Calu3 (cell line): ENCODE results near the gene SLIT3. TPM values are rescaled to one million over a fixed set of nuclear protein-coding genes. Genes with fewer than 3 reads are reported as not detected.

ENCODE experiments used
- BruUV-seq: library from RNA; stranded (reverse); fragments of 400-500 nt; replicated peaks from 2 replicates; lab custom pipeline; 2021; lab: Mats Ljungman, UMichigan
- CTCF ChIA-PET: fragments of 300-600 bp; sonication (Branson Sonifier 250); formaldehyde crosslinking; loops from one replicate; lab custom pipeline; 2022; ENCODE audit warnings: antibody characterized with exemption; lab: Charles Lee
- DNase-seq: peaks from one replicate; pipeline ENCODE4 v3.0.0; 2022
- H3K27ac Mint-ChIP-seq: one replicate; pipeline ENCODE4 v1.8.0; 2022; ENCODE audit warnings: mixed read lengths; ENCODE audit not compliant: unreplicated experiment
- H3K27me3 Mint-ChIP-seq: one replicate; pipeline ENCODE4 v1.8.0; 2022; ENCODE audit warnings: mixed read lengths; ENCODE audit not compliant: unreplicated experiment
- H3K36me3 Mint-ChIP-seq: one replicate; pipeline ENCODE4 v1.8.0; 2022; ENCODE audit warnings: mild to moderate bottlenecking, moderate library complexity, mixed read lengths; ENCODE audit not compliant: insufficient read depth, unreplicated experiment
- H3K4me1 Mint-ChIP-seq: one replicate; pipeline ENCODE4 v1.8.0; 2022; ENCODE audit warnings: mild to moderate bottlenecking, low read depth, mixed read lengths; ENCODE audit not compliant: unreplicated experiment
- H3K4me3 Mint-ChIP-seq: one replicate; pipeline ENCODE4 v1.8.0; 2022; ENCODE audit warnings: mild to moderate bottlenecking, low read depth, moderate library complexity, mixed read lengths; ENCODE audit not compliant: unreplicated experiment
- H3K9me3 Mint-ChIP-seq: one replicate; pipeline ENCODE4 v1.8.0; 2022; ENCODE audit warnings: low read depth, mixed read lengths; ENCODE audit not compliant: unreplicated experiment
- intact Hi-C: fragments of 100-400 bp; cut with micrococcal nuclease; formaldehyde crosslinking; loops from one replicate; pipeline ENCODE4 v1.10.0; 2022; ENCODE audit not compliant: unreplicated experiment
- total RNA-seq: library from RNA; stranded (reverse); gene quantifications from 2 replicates; pipeline ENCODE4 v1.2.3, GENCODE V29; 2022
- TF ChIP-seq, protein P1 (sequence below): fragments of 200-600 bp; IDR thresholded peaks from one replicate; pipeline ENCODE4 v1.8.0; 2022; ENCODE audit warnings: antibody characterized with exemption; ENCODE audit not compliant: unreplicated experiment

Gene SLIT3
- total RNA-seq, 1 experiment from 2014 or later = not detected

DNA sequence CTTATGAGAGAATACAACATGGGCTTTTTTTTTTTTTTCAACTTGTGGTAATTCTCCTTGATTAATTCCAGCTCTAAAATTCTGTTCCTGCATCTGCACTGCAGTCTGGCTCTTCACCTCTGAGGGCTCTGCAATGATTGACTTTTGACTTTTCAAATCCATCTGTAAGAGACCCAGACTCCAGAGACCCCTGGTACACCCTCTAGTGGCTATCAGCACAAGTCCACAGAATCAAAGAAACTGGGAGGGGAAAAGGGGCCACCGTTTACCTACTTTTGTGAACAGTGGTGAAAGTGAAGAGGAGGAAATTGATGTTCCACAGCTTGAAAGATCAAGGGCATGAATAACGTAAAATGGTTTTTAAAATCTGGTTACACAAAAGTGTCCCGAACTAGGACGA, 151.6 kb downstream of the SLIT3 start:
- no peak for DNase-seq
- BruUV-seq = no TSS peak
- Mint-ChIP-seq H3K4me3 (no peak overlapping the region), H3K27me3 (peaks cover 33% of the 10 kb centered on the region), H3K4me1 (no peaks in the 10 kb centered on the region), H3K9me3 (peaks cover 4% of the 10 kb centered on the region), H3K27ac (no peak overlapping the region), H3K36me3 (no peaks in the 10 kb centered on the region)
- TF ChIP-seq, protein P1, sequence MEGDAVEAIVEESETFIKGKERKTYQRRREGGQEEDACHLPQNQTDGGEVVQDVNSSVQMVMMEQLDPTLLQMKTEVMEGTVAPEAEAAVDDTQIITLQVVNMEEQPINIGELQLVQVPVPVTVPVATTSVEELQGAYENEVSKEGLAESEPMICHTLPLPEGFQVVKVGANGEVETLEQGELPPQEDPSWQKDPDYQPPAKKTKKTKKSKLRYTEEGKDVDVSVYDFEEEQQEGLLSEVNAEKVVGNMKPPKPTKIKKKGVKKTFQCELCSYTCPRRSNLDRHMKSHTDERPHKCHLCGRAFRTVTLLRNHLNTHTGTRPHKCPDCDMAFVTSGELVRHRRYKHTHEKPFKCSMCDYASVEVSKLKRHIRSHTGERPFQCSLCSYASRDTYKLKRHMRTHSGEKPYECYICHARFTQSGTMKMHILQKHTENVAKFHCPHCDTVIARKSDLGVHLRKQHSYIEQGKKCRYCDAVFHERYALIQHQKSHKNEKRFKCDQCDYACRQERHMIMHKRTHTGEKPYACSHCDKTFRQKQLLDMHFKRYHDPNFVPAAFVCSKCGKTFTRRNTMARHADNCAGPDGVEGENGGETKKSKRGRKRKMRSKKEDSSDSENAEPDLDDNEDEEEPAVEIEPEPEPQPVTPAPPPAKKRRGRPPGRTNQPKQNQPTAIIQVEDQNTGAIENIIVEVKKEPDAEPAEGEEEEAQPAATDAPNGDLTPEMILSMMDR = no peak
- intact Hi-C loops = loop anchor here (2.0 kb wide), 1 partner anchor 163 kb away; no protein-coding TSS in a partner anchor
- CTCF ChIA-PET = no interaction called here

DNA sequence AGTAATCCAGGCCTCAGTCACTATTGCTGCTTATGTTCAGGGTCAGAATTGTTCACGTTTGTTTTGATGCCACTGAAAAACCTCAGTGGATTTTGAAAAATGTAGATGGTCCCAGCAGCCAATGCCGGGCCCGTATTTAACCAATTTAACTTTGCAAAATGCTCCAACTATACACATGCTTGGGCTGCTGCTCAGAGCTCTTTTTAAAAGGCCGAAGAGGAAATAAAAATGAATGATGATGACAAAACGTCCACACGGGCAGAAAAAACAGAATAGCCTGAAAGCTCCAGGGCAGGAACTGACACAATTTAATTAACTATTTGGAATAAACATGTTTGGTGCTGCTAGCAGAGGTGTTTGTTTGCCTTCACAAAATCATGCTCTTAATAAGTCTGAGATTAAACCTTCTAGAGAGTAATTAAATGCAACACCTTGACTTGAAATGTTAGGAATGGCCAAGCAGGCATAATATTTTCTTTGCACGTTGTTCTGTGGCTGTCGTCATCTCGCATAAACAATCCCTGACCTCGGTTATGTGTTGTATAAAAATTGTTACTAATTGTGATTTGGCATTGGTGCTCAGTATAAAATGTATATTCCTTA, 152.7 kb downstream of the SLIT3 start:
- Mint-ChIP-seq H3K27ac (no peak overlapping the region), H3K4me1 (no peaks in the 10 kb centered on the region), H3K27me3 (peaks cover 43% of the 10 kb centered on the region), H3K4me3 (no peak overlapping the region), H3K9me3 (peaks cover 7% of the 10 kb centered on the region), H3K36me3 (no peaks in the 10 kb centered on the region)
- CTCF ChIA-PET = no interaction called here
- no peak for DNase-seq
- intact Hi-C loops = loop anchor here (2.0 kb wide), 1 partner anchor 161 kb away; no protein-coding TSS in a partner anchor
- no TSS peak for BruUV-seq
- TF ChIP-seq, protein P1 = no peak

DNA sequence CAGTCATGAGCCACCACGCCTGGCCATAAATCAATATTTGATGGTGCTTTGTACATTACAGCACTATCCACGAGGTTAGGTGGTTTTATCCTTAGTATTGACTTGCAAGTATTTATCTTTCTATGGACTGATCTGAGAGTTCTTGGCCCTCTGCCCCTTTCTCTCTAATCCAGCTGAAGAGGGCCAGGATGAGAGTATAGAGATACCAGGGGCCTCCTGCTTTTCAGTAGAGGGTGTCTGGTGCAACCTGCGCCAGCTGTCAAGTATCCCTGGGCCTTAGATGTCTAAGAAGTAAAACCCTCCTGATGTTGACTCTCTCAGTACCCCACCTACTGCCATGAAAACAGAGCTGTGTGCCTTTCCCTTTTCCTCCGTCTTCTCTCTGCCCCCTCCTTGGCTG, 153.4 kb downstream of the SLIT3 start:
- Mint-ChIP-seq H3K27me3 (peaks cover 43% of the 10 kb centered on the region), H3K9me3 (peaks cover 7% of the 10 kb centered on the region), H3K36me3 (no peaks in the 10 kb centered on the region), H3K4me3 (no peak overlapping the region), H3K4me1 (no peaks in the 10 kb centered on the region), H3K27ac (no peak overlapping the region)
- TF ChIP-seq, protein P1 = no peak
- CTCF ChIA-PET = interaction anchor here (0.9 kb wide), 1 partner anchor 38 kb away, joined by 3 read pairs; no protein-coding TSS in a partner anchor
- intact Hi-C loops = no loop called here
- no TSS peak for BruUV-seq
- DNase-seq = no peak

DNA sequence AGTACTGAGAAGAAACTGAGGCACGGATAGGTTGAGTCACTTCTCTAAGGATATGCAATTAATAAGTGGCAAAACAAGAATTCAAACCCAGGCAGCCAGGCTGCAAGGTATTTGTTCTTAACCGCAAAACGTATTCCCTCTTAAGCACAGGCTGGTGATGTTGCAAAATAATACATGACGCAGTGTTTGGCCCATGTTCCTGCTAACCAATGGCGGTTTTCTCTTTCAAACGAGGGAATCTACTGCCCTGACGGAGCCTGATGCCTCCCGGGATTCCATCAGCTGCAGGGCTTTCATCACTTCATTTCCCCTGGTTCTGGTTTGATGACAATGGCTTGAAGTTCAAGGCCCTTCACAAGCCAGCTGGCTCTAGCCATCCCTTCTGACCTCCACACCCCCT, 154.8 kb downstream of the SLIT3 start:
- Mint-ChIP-seq H3K9me3 (peaks cover 7% of the 10 kb centered on the region), H3K4me3 (no peak overlapping the region), H3K27me3 (peaks cover 43% of the 10 kb centered on the region), H3K27ac (no peak overlapping the region), H3K4me1 (no peaks in the 10 kb centered on the region), H3K36me3 (no peaks in the 10 kb centered on the region)
- CTCF ChIA-PET = no interaction called here
- TF ChIP-seq, protein P1 = no peak
- no peak for DNase-seq
- BruUV-seq = no TSS peak
- intact Hi-C loops = no loop called here
